Activated naive CD8-positive, alpha-beta T cell treated with anti-CD3 and anti-CD28 coated beads, Interleukin-2, amount 50 U/mL, for 16 hours (primary cell): Measurements from ENCODE around the gene CACNA1I.
"Not testable (repeated sequence)": the region's sequence is repeated elsewhere in the genome, so short reads cannot be mapped to it uniquely, and the experiment has no call there.

Experiments
- DNase-seq: peaks from one replicate; pipeline ENCODE4 v3.0.0-alpha.2; 2020; ENCODE audit warnings: low read depth, low spot score

The CACNA1I gene

GRCh38 chr22:39718206-39718605 is 147.7 kb downstream of the CACNA1I start:
- no peak for DNase-seq

- DNase-seq: no peak
These were observed 148.4 kb downstream of the CACNA1I start for GRCh38 chr22:39718921-39719475.

GRCh38 chr22:39719559-39720450 is 149.3 kb downstream of the CACNA1I start:
- DNase-seq: no peak

- no peak for DNase-seq
These were observed 150.9 kb downstream of the CACNA1I start for GRCh38 chr22:39721206-39722031.

GRCh38 chr22:39722032-39722325 is 151.4 kb downstream of the CACNA1I start:
- DNase-seq: no peak

GRCh38 chr22:39722501-39722900 is 151.9 kb downstream of the CACNA1I start:
- DNase-seq: no peak

- no peak for DNase-seq
These were observed 152.9 kb downstream of the CACNA1I start for GRCh38 chr22:39723463-39723862.

GRCh38 chr22:39723899-39724351 is 153.4 kb downstream of the CACNA1I start:
- no peak for DNase-seq

- no peak for DNase-seq
These were observed 153.8 kb downstream of the CACNA1I start for GRCh38 chr22:39724390-39724789.

GRCh38 chr22:39724857-39725256 is 154.3 kb downstream of the CACNA1I start:
- DNase-seq: no peak

- DNase-seq: no peak
These were observed 154.9 kb downstream of the CACNA1I start for GRCh38 chr22:39725351-39726035.

GRCh38 chr22:39727541-39727940 is 157.0 kb downstream of the CACNA1I start:
- DNase-seq: no peak

GRCh38 chr22:39728236-39728860 is 157.8 kb downstream of the CACNA1I start:
- no peak for DNase-seq

- DNase-seq: no peak
These were observed 158.8 kb downstream of the CACNA1I start for GRCh38 chr22:39729141-39729934.

- no peak for DNase-seq
These were observed 160.9 kb downstream of the CACNA1I start for GRCh38 chr22:39731481-39731880.

GRCh38 chr22:39731881-39732555 is 161.5 kb downstream of the CACNA1I start:
- DNase-seq: no peak

- DNase-seq: no peak
These were observed 162.1 kb downstream of the CACNA1I start for GRCh38 chr22:39732625-39733024.

- DNase-seq: no peak
These were observed 162.6 kb downstream of the CACNA1I start for GRCh38 chr22:39733191-39733590.

- DNase-seq: not testable (repeated sequence)
These were observed 163.5 kb downstream of the CACNA1I start for GRCh38 chr22:39734046-39734445.

GRCh38 chr22:39734866-39735265 is 164.3 kb downstream of the CACNA1I start:
- no peak for DNase-seq
